K562 (cell line): ENCODE data around the gene ITIH3. TPM values are rescaled to one million over a fixed set of nuclear protein-coding genes. Genes with fewer than 3 reads are reported as not detected.

Experiments
- ATAC-seq: fragments of 200-7000 bp; cut with Tn5 transposase; 3 replicates; pipeline ENCODE4 v1.9.1; 2020; ENCODE audit warnings: moderate library complexity
- BruUV-seq: library from RNA; stranded (reverse); fragments of 400-500 nt; replicated peaks from 2 replicates; lab custom pipeline; 2021; lab: Mats Ljungman, UMichigan
- CTCF ChIA-PET: fragments of 300-600 bp; formaldehyde crosslinking; extraction: SDS; loops from one replicate; lab custom pipeline; 2021; ENCODE audit warnings: low intra/inter-chr PET ratio; lab: Yijun Ruan, JAX
- POLR2A ChIA-PET: fragments of 300-600, 350-650 bp; sonication (Branson Sonifier 250); formaldehyde crosslinking; extraction: SDS; loops from one replicate; lab custom pipeline; 2021; ENCODE audit warnings: antibody characterized with exemption, inconsistent platforms; lab: Yijun Ruan, JAX
- DNase-seq, 4 experiments: peaks; one replicate each; pipeline versions ENCODE4 v3.0.0 to v3.0.0-alpha.2; 2011 to 2018; ENCODE audit warnings: low spot score in 3 of 4, mixed read lengths in 3 of 4; ENCODE audit errors: extremely low read depth in 1 of 4
- FAIRE-seq: peaks from 2 replicates; lab custom pipeline; 2011; peaks lifted over from hg19 to GRCh38; lab: Jason Lieb, UNC
- H2AFZ ChIP-seq: 2 replicates; pipeline ENCODE4 v1.6.0; 2011; ENCODE audit warnings: low read depth, low read length, control low read depth, inconsistent platforms
- H3K27ac ChIP-seq: fragments of 200-600 bp; 3 replicates; pipeline ENCODE4 v1.8.0; 2011; ENCODE audit warnings: low read depth, mild to moderate bottlenecking, control low read depth, inconsistent platforms, low read length, moderate library complexity, mixed read lengths; ENCODE audit errors: extremely low read depth
- H3K27me3 ChIP-seq, 2 experiments: fragments of 300-600 bp in 1 of 2; 2 replicates in 1 of 2; 3 replicates in 1 of 2; pipeline versions ENCODE4 v1.6.0 to v1.8.0; 2011; ENCODE audit warnings: inconsistent platforms in 2 of 2, low read length in 2 of 2, mild to moderate bottlenecking in 1 of 2, mixed read lengths in 1 of 2, moderate library complexity in 1 of 2; ENCODE audit not compliant: control insufficient read depth in 2 of 2, insufficient read depth in 2 of 2
- H3K36me3 ChIP-seq: fragments of 300-600 bp; 3 replicates; pipeline ENCODE4 v1.8.0; 2011; ENCODE audit warnings: mild to moderate bottlenecking, low read length, inconsistent platforms; ENCODE audit not compliant: control insufficient read depth, insufficient read depth
- H3K4me1 ChIP-seq, 2 experiments: fragments of 200-600 bp in 1 of 2; replicated peaks in 1 of 2; 2 replicates in 1 of 2; 3 replicates in 1 of 2; pipeline versions ENCODE4 v1.5.1 to v1.8.0; 2011; ENCODE audit warnings: inconsistent platforms in 2 of 2, low read length in 2 of 2, mild to moderate bottlenecking in 1 of 2, mixed read lengths in 1 of 2, moderate library complexity in 1 of 2; ENCODE audit not compliant: control insufficient read depth in 2 of 2, insufficient read depth in 2 of 2
- H3K4me2 ChIP-seq: 2 replicates; pipeline ENCODE4 v1.6.1; 2011; ENCODE audit warnings: low read length, control low read depth, inconsistent platforms, mixed read lengths; ENCODE audit not compliant: insufficient read depth
- H3K4me3 ChIP-seq: fragments of 200-600 bp; sonication (generic), shearing (Covaris generic); 2 replicates; pipeline ENCODE4 v1.5.1; 2016; ENCODE audit warnings: control low read depth, inconsistent platforms
- H3K79me2 ChIP-seq: fragments of 200-600 bp; 3 replicates; pipeline ENCODE4 v1.8.0; 2011; ENCODE audit warnings: low read length, inconsistent platforms; ENCODE audit not compliant: control insufficient read depth, insufficient read depth
- H3K9ac ChIP-seq, 2 experiments: 2 replicates each; pipeline versions ENCODE4 v1.6.0 to v1.6.1; 2011; ENCODE audit warnings: low read depth in 2 of 2, low read length in 2 of 2, control low read depth in 1 of 2, inconsistent platforms in 1 of 2, mild to moderate bottlenecking in 1 of 2, mixed read lengths in 1 of 2; ENCODE audit not compliant: insufficient read depth in 1 of 2
- H3K9me1 ChIP-seq: one replicate; pipeline ENCODE4 v1.6.0; 2011; ENCODE audit warnings: inconsistent platforms, mild to moderate bottlenecking, low read length, moderate library complexity; ENCODE audit not compliant: control insufficient read depth, insufficient read depth
- H3K9me3 ChIP-seq: replicated peaks from 2 replicates; pipeline ENCODE4 v1.5.1; 2011; ENCODE audit warnings: low read depth, low read length, inconsistent platforms; ENCODE audit not compliant: control insufficient read depth, insufficient read depth
- H4K20me1 ChIP-seq: replicated peaks from 2 replicates; pipeline ENCODE4 v1.6.1; 2011; ENCODE audit warnings: low read length, inconsistent platforms, mixed read lengths; ENCODE audit not compliant: control insufficient read depth, insufficient read depth
- ARNT ChIP-seq, 2 experiments: fragments of 450-650 bp; IDR thresholded peaks; 2 replicates each; pipeline ENCODE4 v1.6.1; 2016; ENCODE audit warnings: mild to moderate bottlenecking in 1 of 2
- DMBX1 ChIP-seq: fragments of 250-450 bp; sonication (Bioruptor Pico); IDR thresholded peaks from 2 replicates; pipeline ENCODE4 v1.8.0; 2022; ENCODE audit warnings: inconsistent platforms, mild to moderate bottlenecking, moderate library complexity, borderline replicate concordance
- FOXJ3 ChIP-seq: sonication (generic); formaldehyde crosslinking; IDR thresholded peaks from 2 replicates; pipeline ENCODE4 v1.4.0; 2020; ENCODE audit warnings: mild to moderate bottlenecking, missing genetic modification reagents
- HOXB6 ChIP-seq: fragments of 250-450 bp; sonication (Bioruptor Pico); IDR thresholded peaks from 2 replicates; pipeline ENCODE4 v1.5.1; 2022; ENCODE audit warnings: mild to moderate bottlenecking, borderline replicate concordance
- LEF1 ChIP-seq: fragments of 450-650 bp; IDR thresholded peaks from 2 replicates; pipeline ENCODE4 v1.6.1; 2016; ENCODE audit warnings: mild to moderate bottlenecking
- NFATC3 ChIP-seq: fragments of 450-650 bp; IDR thresholded peaks from 2 replicates; pipeline ENCODE4 v1.6.1; 2017; ENCODE audit warnings: mild to moderate bottlenecking
- RBBP5 ChIP-seq: fragments of 200-600 bp; sonication (generic); IDR thresholded peaks from 2 replicates; pipeline ENCODE4 v1.6.1; 2012; ENCODE audit warnings: borderline replicate concordance, mild to moderate bottlenecking, low read length, control low read depth, inconsistent platforms; ENCODE audit not compliant: insufficient read depth, poor library complexity, severe bottlenecking
- SFPQ ChIP-seq: fragments of 200-400 bp; formaldehyde crosslinking; IDR thresholded peaks from 2 replicates; pipeline ENCODE4 v1.6.1; 2017; ENCODE audit warnings: mild to moderate bottlenecking, low read depth, low read length, moderate library complexity
- ZNF41 ChIP-seq: fragments of 250-450 bp; sonication (Bioruptor Pico); conservative IDR thresholded peaks from 2 replicates; pipeline ENCODE4 v1.4.0; 2020; ENCODE audit warnings: mild to moderate bottlenecking
- WGBS: fragments of 100-300 bp; shearing (Covaris generic); methylation state at CpG from one replicate; pipeline ENCODE4 v1.1.6; 2016; ENCODE audit warnings: low coverage, mixed read lengths; ENCODE audit not compliant: insufficient coverage; ENCODE audit errors: missing lambda C conversion rate; 5-methylcytosine and 5-hydroxymethylcytosine counted together
- in situ Hi-C: fragments of 300-500 bp; cut with MboI; formaldehyde crosslinking; loops from 4 replicates; pipeline ENCODE4 v1.15.0; 2018; ENCODE audit warnings: inconsistent platforms, mixed read lengths
- intact Hi-C: fragments of 100-400 bp; cut with micrococcal nuclease; formaldehyde crosslinking; loops from 2 replicates; pipeline ENCODE4 v1.14.2; 2022
- microRNA-seq: library from miRNA; unstranded; fragments of <30 nt; microRNA quantifications from one replicate; pipeline ENCODE4, GENCODE V29; 2018; ENCODE audit warnings: borderline microRNAs expressed
- polyA plus RNA-seq, 8 experiments: library from polyadenylated mRNA; depleted of rRNA in 4 of 8; stranded (reverse) in 5 of 8; unstranded in 3 of 8; fragments of >200 nt; fragmentation: Nextera tagmentation in 2 of 8; fragmentation: Illumina TruSeq in 1 of 8; extraction: Ambion mirVana in 2 of 8; extraction: Trizol in 1 of 8; gene quantifications; 2 replicates each; pipeline versions ENCODE4 v1.2.1 to v1.2.3, GENCODE V29; 2011 to 2014; ENCODE audit warnings: inconsistent platforms in 1 of 8, missing spikeins in 1 of 8
- small RNA-seq: library from RNA; depleted of rRNA; stranded (forward); fragments of <200 nt; gene quantifications from one replicate; pipeline ENCODE3, GENCODE V24; 2014
- total RNA-seq, 7 experiments: library from RNA; depleted of rRNA in 6 of 7; stranded (reverse); fragments of >200 nt in 6 of 7; fragmentation: Illumina TruSeq in 2 of 7; extraction: Trizol in 2 of 7; gene quantifications; 2 replicates each; pipeline versions ENCODE4 v1.2.1 to v1.2.3, GENCODE V29; 2011 to 2021; ENCODE audit warnings: low replicate concordance in 1 of 7

Gene ITIH3
- total and polyA plus RNA-seq, 9 of the 15 experiments (the other 6 are each of a cell fraction or from before 2014, with no cell fraction given) = 0.07 to 0.35 TPM; not detected in 7

GRCh38 chr3:52857864-52858263 lies 63.3 kb downstream of the ITIH3 start:
- no peak for ATAC-seq
- DNase-seq = no peak
- H3K4me1 ChIP-seq = peaks cover 0 to 4% of the 10 kb centered on the region in 2 experiments; a peak in 1 of 5 replicates
- no peak overlapping the region for H3K4me3 ChIP-seq
- 40% methylated on average over 4 of the region's 5 CpGs for WGBS
- POLR2A ChIA-PET = no interaction called here
- H3K9me3 ChIP-seq = no peaks in the 10 kb centered on the region
- intact Hi-C loops = no loop called here
- CTCF ChIA-PET = no interaction called here
- H3K9ac ChIP-seq = no peak overlapping the region
- H3K79me2 ChIP-seq = no peaks in the 10 kb centered on the region
- in situ Hi-C loops = no loop called here
- no peak overlapping the region for H3K4me2 ChIP-seq
- H3K27me3 ChIP-seq = no peaks in the 10 kb centered on the region
- no peak for FAIRE-seq
- no TSS peak for BruUV-seq
- no peaks in the 10 kb centered on the region for H3K9me1 ChIP-seq
- H4K20me1 ChIP-seq = no peaks in the 10 kb centered on the region
- H2AFZ ChIP-seq = no peak overlapping the region
- H3K36me3 ChIP-seq = no peaks in the 10 kb centered on the region
- H3K27ac ChIP-seq = no peak overlapping the region
- TF ChIP-seq ZNF41 (CRISPR knock-in tag) = no peak
- no peak for TF ChIP-seq NFATC3
- no peak for TF ChIP-seq LEF1
- no peak for TF ChIP-seq DMBX1 (CRISPR knock-in tag)
- TF ChIP-seq HOXB6 = no peak
- no peak for TF ChIP-seq RBBP5
- TF ChIP-seq SFPQ = no peak
- TF ChIP-seq ARNT (IDR thresholded peaks at IDR 0.05) = no peak
- TF ChIP-seq FOXJ3 (CRISPR knock-in tag) = no peak

Small RNAs within 50 kb of the gene (microRNA-seq; reads per million reads assigned to microRNA genes)
- not detected for gene MIR8064

Small RNAs within 50 kb of the gene (small RNA-seq; reads per million reads assigned to genes)
- not detected for gene MIR8064
- gene MUSTN1 = not detected

Other genes with a start within 250 kb of the ITIH3 start
Only the 7 nearest of the 9 such genes appear.
- gene GLT8D1, start 89.0 kb upstream of the ITIH3 start, total RNA-seq (2014; rRNA removed) = 31.3 and 33.0 TPM in 2 replicates
- gene GLT8D1, start 89.0 kb upstream of the ITIH3 start, total RNA-seq (2014; rRNA removed; fragmentation: Illumina TruSeq; extraction: Trizol) = 34.7 and 38.5 TPM in 2 replicates
- gene GLT8D1, start 89.0 kb upstream of the ITIH3 start, total RNA-seq (2015; rRNA removed; fragmentation: Illumina TruSeq; extraction: Trizol) = 33.1 and 34.8 TPM in 2 replicates
- gene GLT8D1, start 89.0 kb upstream of the ITIH3 start, total RNA-seq (2021) = 26.7 and 28.6 TPM in 2 replicates
- gene GLT8D1, start 89.0 kb upstream of the ITIH3 start, polyA plus RNA-seq (2011; rRNA removed) = 59.5 and 65.9 TPM in 2 replicates
- 38.6 and 43.7 TPM in 2 replicates for gene GLT8D1, start 89.0 kb upstream of the ITIH3 start, polyA plus RNA-seq (2014; fragmentation: Illumina TruSeq; extraction: Trizol)
- gene GLT8D1, start 89.0 kb upstream of the ITIH3 start, polyA plus RNA-seq (2014; fragmentation: Nextera tagmentation; extraction: Ambion mirVana) = 10 to 100 TPM; 14.1 to 21.6 TPM
- 33.7 and 34.4 TPM in 2 replicates for gene GLT8D1, start 89.0 kb upstream of the ITIH3 start, polyA plus RNA-seq (2014; rRNA removed)
- 66.4 and 85.0 TPM in 2 replicates for gene SPCS1, start 88.7 kb upstream of the ITIH3 start, total RNA-seq (2014; rRNA removed)
- gene SPCS1, start 88.7 kb upstream of the ITIH3 start, total RNA-seq (2014; rRNA removed; fragmentation: Illumina TruSeq; extraction: Trizol) = 110 and 134 TPM in 2 replicates
- gene SPCS1, start 88.7 kb upstream of the ITIH3 start, total RNA-seq (2015; rRNA removed; fragmentation: Illumina TruSeq; extraction: Trizol) = 124 and 127 TPM in 2 replicates
- gene SPCS1, start 88.7 kb upstream of the ITIH3 start, total RNA-seq (2021) = 103 and 110 TPM in 2 replicates
- gene SPCS1, start 88.7 kb upstream of the ITIH3 start, polyA plus RNA-seq (2011; rRNA removed) = 62.3 and 73.9 TPM in 2 replicates
- gene SPCS1, start 88.7 kb upstream of the ITIH3 start, polyA plus RNA-seq (2014; fragmentation: Illumina TruSeq; extraction: Trizol) = 127 and 141 TPM in 2 replicates
- 100 to 1,000 TPM; 504 to 567 TPM for gene SPCS1, start 88.7 kb upstream of the ITIH3 start, polyA plus RNA-seq (2014; fragmentation: Nextera tagmentation; extraction: Ambion mirVana)
- gene SPCS1, start 88.7 kb upstream of the ITIH3 start, polyA plus RNA-seq (2014; rRNA removed) = 107 and 136 TPM in 2 replicates
- 15.5 and 17.5 TPM in 2 replicates for gene NEK4, start 23.9 kb upstream of the ITIH3 start, total RNA-seq (2014; rRNA removed)
- 20.9 and 22.7 TPM in 2 replicates for gene NEK4, start 23.9 kb upstream of the ITIH3 start, total RNA-seq (2014; rRNA removed; fragmentation: Illumina TruSeq; extraction: Trizol)
- gene NEK4, start 23.9 kb upstream of the ITIH3 start, total RNA-seq (2015; rRNA removed; fragmentation: Illumina TruSeq; extraction: Trizol) = 21.3 and 23.4 TPM in 2 replicates
- gene NEK4, start 23.9 kb upstream of the ITIH3 start, total RNA-seq (2021) = 17.6 and 23.1 TPM in 2 replicates
- gene NEK4, start 23.9 kb upstream of the ITIH3 start, polyA plus RNA-seq (2011; rRNA removed) = 16.5 and 17.7 TPM in 2 replicates
- gene NEK4, start 23.9 kb upstream of the ITIH3 start, polyA plus RNA-seq (2014; fragmentation: Illumina TruSeq; extraction: Trizol) = 13.3 and 16.6 TPM in 2 replicates
- gene NEK4, start 23.9 kb upstream of the ITIH3 start, polyA plus RNA-seq (2014; fragmentation: Nextera tagmentation; extraction: Ambion mirVana) = 1 to 10 TPM; 5.8 to 6.9 TPM
- gene NEK4, start 23.9 kb upstream of the ITIH3 start, polyA plus RNA-seq (2014; rRNA removed) = 11.2 and 11.3 TPM in 2 replicates
- not detected in 2 replicates for gene ITIH1, start 17.2 kb upstream of the ITIH3 start, total RNA-seq (2014; rRNA removed)
- gene ITIH1, start 17.2 kb upstream of the ITIH3 start, total RNA-seq (2014; rRNA removed; fragmentation: Illumina TruSeq; extraction: Trizol) = not detected in 2 replicates
- gene ITIH1, start 17.2 kb upstream of the ITIH3 start, total RNA-seq (2015; rRNA removed; fragmentation: Illumina TruSeq; extraction: Trizol) = not detected in 2 replicates
- gene ITIH1, start 17.2 kb upstream of the ITIH3 start, total RNA-seq (2021) = 0.11 and 0.31 TPM in 2 replicates
- not detected in 2 replicates for gene ITIH1, start 17.2 kb upstream of the ITIH3 start, polyA plus RNA-seq (2011; rRNA removed)
- not detected in 2 replicates for gene ITIH1, start 17.2 kb upstream of the ITIH3 start, polyA plus RNA-seq (2014; fragmentation: Illumina TruSeq; extraction: Trizol)
- gene ITIH1, start 17.2 kb upstream of the ITIH3 start, polyA plus RNA-seq (2014; fragmentation: Nextera tagmentation; extraction: Ambion mirVana) = not detected
- not detected in 2 replicates for gene ITIH1, start 17.2 kb upstream of the ITIH3 start, polyA plus RNA-seq (2014; rRNA removed)
- 0.09 TPM in 1 of 2 replicates, not detected in the other for gene ITIH4, start 35.9 kb downstream of the ITIH3 start, total RNA-seq (2014; rRNA removed)
- not detected in 2 replicates for gene ITIH4, start 35.9 kb downstream of the ITIH3 start, total RNA-seq (2014; rRNA removed; fragmentation: Illumina TruSeq; extraction: Trizol)
- gene ITIH4, start 35.9 kb downstream of the ITIH3 start, total RNA-seq (2015; rRNA removed; fragmentation: Illumina TruSeq; extraction: Trizol) = not detected in 2 replicates
- gene ITIH4, start 35.9 kb downstream of the ITIH3 start, total RNA-seq (2021) = 0.62 and 0.96 TPM in 2 replicates
- 0.20 TPM in 1 of 2 replicates, not detected in the other for gene ITIH4, start 35.9 kb downstream of the ITIH3 start, polyA plus RNA-seq (2011; rRNA removed)
- gene ITIH4, start 35.9 kb downstream of the ITIH3 start, polyA plus RNA-seq (2014; fragmentation: Illumina TruSeq; extraction: Trizol) = not detected in 2 replicates
- gene ITIH4, start 35.9 kb downstream of the ITIH3 start, polyA plus RNA-seq (2014; fragmentation: Nextera tagmentation; extraction: Ambion mirVana) = not detected
- gene ITIH4, start 35.9 kb downstream of the ITIH3 start, polyA plus RNA-seq (2014; rRNA removed) = not detected in 2 replicates
- 0.18 TPM in 1 of 2 replicates, not detected in the other for gene MUSTN1, start 40.2 kb downstream of the ITIH3 start, total RNA-seq (2014; rRNA removed)
- not detected in 2 replicates for gene MUSTN1, start 40.2 kb downstream of the ITIH3 start, total RNA-seq (2014; rRNA removed; fragmentation: Illumina TruSeq; extraction: Trizol)
- gene MUSTN1, start 40.2 kb downstream of the ITIH3 start, total RNA-seq (2015; rRNA removed; fragmentation: Illumina TruSeq; extraction: Trizol) = 0.38 TPM in 1 of 2 replicates, not detected in the other
- 0.78 TPM in 1 of 2 replicates, not detected in the other for gene MUSTN1, start 40.2 kb downstream of the ITIH3 start, total RNA-seq (2021)
- not detected in 2 replicates for gene MUSTN1, start 40.2 kb downstream of the ITIH3 start, polyA plus RNA-seq (2011; rRNA removed)
- 0.74 and 0.82 TPM in 2 replicates for gene MUSTN1, start 40.2 kb downstream of the ITIH3 start, polyA plus RNA-seq (2014; fragmentation: Illumina TruSeq; extraction: Trizol)
- under 1 TPM in 1 of 2 experiments, not detected in 1; 0.15 TPM for gene MUSTN1, start 40.2 kb downstream of the ITIH3 start, polyA plus RNA-seq (2014; fragmentation: Nextera tagmentation; extraction: Ambion mirVana)
- gene MUSTN1, start 40.2 kb downstream of the ITIH3 start, polyA plus RNA-seq (2014; rRNA removed) = 0.44 TPM in 1 of 2 replicates, not detected in the other
- 2.9 and 4.9 TPM in 2 replicates for gene STIMATE, start 102.8 kb downstream of the ITIH3 start, total RNA-seq (2014; rRNA removed)
- gene STIMATE, start 102.8 kb downstream of the ITIH3 start, total RNA-seq (2014; rRNA removed; fragmentation: Illumina TruSeq; extraction: Trizol) = 2.0 and 3.0 TPM in 2 replicates
- gene STIMATE, start 102.8 kb downstream of the ITIH3 start, total RNA-seq (2015; rRNA removed; fragmentation: Illumina TruSeq; extraction: Trizol) = 5.1 and 5.2 TPM in 2 replicates
- gene STIMATE, start 102.8 kb downstream of the ITIH3 start, total RNA-seq (2021) = 5.3 and 6.9 TPM in 2 replicates
- gene STIMATE, start 102.8 kb downstream of the ITIH3 start, polyA plus RNA-seq (2011; rRNA removed) = 2.5 and 2.8 TPM in 2 replicates
- gene STIMATE, start 102.8 kb downstream of the ITIH3 start, polyA plus RNA-seq (2014; fragmentation: Illumina TruSeq; extraction: Trizol) = 6.3 and 7.7 TPM in 2 replicates
- under 1 TPM; 0.14 to 0.52 TPM for gene STIMATE, start 102.8 kb downstream of the ITIH3 start, polyA plus RNA-seq (2014; fragmentation: Nextera tagmentation; extraction: Ambion mirVana)
- 7.6 and 8.4 TPM in 2 replicates for gene STIMATE, start 102.8 kb downstream of the ITIH3 start, polyA plus RNA-seq (2014; rRNA removed)